ENCODE data around the gene KCNG2. TPM values are rescaled to one million over a fixed set of nuclear protein-coding genes. Genes with fewer than 3 reads are reported as not detected.

The KCNG2 gene
- total and polyA plus RNA-seq, 2 experiments from 2014 or later = 0.13 to 0.52 TPM

DNA sequence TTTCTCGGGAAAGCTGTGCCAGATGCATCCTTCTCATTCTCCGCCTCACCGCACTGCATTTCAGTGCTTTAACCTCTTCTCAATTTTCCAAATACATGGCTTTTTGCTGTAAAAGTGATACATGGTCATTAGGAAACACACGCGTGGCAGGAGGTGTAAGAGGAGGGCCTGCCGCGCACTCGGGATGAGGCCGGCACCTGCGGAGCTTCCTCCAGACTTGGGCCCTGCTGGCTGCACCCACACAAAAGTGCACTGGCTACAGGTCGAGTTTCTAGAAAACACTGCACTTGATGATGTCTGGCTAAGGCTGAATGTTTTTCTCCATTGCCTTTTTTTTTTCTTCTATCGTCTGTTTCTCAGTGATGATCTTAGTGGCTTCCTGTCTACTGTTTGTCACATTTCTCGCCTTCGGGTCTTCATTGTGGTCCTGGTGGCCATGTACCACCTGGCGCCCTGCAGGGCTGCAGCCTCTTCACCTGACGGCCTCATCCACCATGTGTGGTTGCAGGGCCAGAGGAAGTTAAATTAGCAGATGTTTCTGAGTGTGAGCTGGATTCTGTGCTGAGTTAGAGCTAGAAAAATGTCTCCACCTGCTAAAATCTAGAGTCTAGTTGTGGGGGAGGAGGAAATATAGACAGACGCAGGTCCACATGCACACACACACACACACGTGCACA, 7.6 kb downstream of the KCNG2 start:
- Histone ChIP-seq H3K79me2 (replicated peaks; ENCODE audit: insufficient read depth) (no peaks in the 10 kb centered on the region), H3K27ac (ENCODE audit: low read depth) (no peak overlapping the region), H3K36me3 (ENCODE audit: insufficient read depth) (no peaks in the 10 kb centered on the region), H3K9me2 (ENCODE audit: insufficient read depth) (no peaks in the 10 kb centered on the region), H3K4me2 (no peak overlapping the region), H3F3A (replicated peaks; ENCODE audit: low read depth) (no peaks in the 10 kb centered on the region), H3K27me3 (ENCODE audit: insufficient read depth) (no peaks in the 10 kb centered on the region), H2AFZ (no peak overlapping the region), H4K20me1 (replicated peaks; ENCODE audit: insufficient read depth) (no peaks in the 10 kb centered on the region), H3K4me3 (no peak overlapping the region), H3K4me1 (ENCODE audit: insufficient read depth) (no peaks in the 10 kb centered on the region)
- H3K27me3 Mint-ChIP-seq (ENCODE audit: insufficient read depth, low read depth, poor library complexity) = peaks cover 4% of the 10 kb centered on the region
- no peak overlapping the region for H3K4me3 Mint-ChIP-seq
- H3K36me3 Mint-ChIP-seq (ENCODE audit: low read depth) = no peaks in the 10 kb centered on the region
- DNase-seq (ENCODE audit: low spot score) (no peak), ATAC-seq (no peak)
- H3K4me1 Mint-ChIP-seq = no peaks in the 10 kb centered on the region
- TF ChIP-seq NANOG (IDR thresholded peaks at IDR 0.05; ENCODE audit: borderline replicate concordance) (no peak), ZNF114 (CRISPR knock-in tag; IDR thresholded peaks at IDR 0.05) (no peak), JUNB (IDR thresholded peaks at IDR 0.05; ENCODE audit: unreplicated experiment) (no peak), ZNF331 (CRISPR knock-in tag; IDR thresholded peaks at IDR 0.05; ENCODE audit: low read depth) (no peak)
- TF ChIP-seq, protein P1, sequence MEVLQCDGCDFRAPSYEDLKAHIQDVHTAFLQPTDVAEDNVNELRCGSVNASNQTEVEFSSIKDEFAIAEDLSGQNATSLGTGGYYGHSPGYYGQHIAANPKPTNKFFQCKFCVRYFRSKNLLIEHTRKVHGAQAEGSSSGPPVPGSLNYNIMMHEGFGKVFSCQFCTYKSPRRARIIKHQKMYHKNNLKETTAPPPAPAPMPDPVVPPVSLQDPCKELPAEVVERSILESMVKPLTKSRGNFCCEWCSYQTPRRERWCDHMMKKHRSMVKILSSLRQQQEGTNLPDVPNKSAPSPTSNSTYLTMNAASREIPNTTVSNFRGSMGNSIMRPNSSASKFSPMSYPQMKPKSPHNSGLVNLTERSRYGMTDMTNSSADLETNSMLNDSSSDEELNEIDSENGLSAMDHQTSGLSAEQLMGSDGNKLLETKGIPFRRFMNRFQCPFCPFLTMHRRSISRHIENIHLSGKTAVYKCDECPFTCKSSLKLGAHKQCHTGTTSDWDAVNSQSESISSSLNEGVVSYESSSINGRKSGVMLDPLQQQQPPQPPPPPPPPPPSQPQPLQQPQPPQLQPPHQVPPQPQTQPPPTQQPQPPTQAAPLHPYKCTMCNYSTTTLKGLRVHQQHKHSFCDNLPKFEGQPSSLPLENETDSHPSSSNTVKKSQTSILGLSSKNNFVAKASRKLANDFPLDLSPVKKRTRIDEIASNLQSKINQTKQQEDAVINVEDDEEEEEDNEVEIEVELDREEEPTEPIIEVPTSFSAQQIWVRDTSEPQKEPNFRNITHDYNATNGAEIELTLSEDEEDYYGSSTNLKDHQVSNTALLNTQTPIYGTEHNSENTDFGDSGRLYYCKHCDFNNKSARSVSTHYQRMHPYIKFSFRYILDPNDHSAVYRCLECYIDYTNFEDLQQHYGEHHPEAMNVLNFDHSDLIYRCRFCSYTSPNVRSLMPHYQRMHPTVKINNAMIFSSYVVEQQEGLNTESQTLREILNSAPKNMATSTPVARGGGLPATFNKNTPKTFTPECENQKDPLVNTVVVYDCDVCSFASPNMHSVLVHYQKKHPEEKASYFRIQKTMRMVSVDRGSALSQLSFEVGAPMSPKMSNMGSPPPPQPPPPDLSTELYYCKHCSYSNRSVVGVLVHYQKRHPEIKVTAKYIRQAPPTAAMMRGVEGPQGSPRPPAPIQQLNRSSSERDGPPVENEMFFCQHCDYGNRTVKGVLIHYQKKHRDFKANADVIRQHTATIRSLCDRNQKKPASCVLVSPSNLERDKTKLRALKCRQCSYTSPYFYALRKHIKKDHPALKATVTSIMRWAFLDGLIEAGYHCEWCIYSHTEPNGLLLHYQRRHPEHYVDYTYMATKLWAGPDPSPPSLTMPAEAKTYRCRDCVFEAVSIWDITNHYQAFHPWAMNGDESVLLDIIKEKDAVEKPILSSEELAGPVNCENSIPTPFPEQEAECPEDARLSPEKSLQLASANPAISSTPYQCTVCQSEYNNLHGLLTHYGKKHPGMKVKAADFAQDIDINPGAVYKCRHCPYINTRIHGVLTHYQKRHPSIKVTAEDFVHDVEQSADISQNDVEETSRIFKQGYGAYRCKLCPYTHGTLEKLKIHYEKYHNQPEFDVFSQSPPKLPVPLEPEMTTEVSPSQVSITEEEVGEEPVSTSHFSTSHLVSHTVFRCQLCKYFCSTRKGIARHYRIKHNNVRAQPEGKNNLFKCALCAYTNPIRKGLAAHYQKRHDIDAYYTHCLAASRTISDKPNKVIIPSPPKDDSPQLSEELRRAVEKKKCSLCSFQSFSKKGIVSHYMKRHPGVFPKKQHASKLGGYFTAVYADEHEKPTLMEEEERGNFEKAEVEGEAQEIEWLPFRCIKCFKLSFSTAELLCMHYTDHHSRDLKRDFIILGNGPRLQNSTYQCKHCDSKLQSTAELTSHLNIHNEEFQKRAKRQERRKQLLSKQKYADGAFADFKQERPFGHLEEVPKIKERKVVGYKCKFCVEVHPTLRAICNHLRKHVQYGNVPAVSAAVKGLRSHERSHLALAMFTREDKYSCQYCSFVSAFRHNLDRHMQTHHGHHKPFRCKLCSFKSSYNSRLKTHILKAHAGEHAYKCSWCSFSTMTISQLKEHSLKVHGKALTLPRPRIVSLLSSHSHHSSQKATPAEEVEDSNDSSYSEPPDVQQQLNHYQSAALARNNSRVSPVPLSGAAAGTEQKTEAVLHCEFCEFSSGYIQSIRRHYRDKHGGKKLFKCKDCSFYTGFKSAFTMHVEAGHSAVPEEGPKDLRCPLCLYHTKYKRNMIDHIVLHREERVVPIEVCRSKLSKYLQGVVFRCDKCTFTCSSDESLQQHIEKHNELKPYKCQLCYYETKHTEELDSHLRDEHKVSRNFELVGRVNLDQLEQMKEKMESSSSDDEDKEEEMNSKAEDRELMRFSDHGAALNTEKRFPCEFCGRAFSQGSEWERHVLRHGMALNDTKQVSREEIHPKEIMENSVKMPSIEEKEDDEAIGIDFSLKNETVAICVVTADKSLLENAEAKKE (CRISPR knock-in tag; IDR thresholded peaks at IDR 0.05) = no peak
- TF ChIP-seq, protein P2, sequence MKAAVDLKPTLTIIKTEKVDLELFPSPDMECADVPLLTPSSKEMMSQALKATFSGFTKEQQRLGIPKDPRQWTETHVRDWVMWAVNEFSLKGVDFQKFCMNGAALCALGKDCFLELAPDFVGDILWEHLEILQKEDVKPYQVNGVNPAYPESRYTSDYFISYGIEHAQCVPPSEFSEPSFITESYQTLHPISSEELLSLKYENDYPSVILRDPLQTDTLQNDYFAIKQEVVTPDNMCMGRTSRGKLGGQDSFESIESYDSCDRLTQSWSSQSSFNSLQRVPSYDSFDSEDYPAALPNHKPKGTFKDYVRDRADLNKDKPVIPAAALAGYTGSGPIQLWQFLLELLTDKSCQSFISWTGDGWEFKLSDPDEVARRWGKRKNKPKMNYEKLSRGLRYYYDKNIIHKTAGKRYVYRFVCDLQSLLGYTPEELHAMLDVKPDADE (IDR thresholded peaks at IDR 0.05) = no peak
- H3K27ac Mint-ChIP-seq = no peak overlapping the region
- H3K9me3 Mint-ChIP-seq = no peaks in the 10 kb centered on the region

Data from GM23338 (cell line).